D721Med (cell line): ENCODE data around the gene SIL1.

Experiments
- DNase-seq: peaks from one replicate; pipeline ENCODE4 v3.0.0; 2011; ENCODE audit warnings: low spot score; ENCODE audit not compliant: insufficient read length
- FAIRE-seq: peaks from 2 replicates; lab custom pipeline; 2011; peaks lifted over from hg19 to GRCh38; lab: Jason Lieb, UNC
- TF ChIP-seq, protein P1 (sequence below): IDR thresholded peaks from 2 replicates; pipeline ENCODE4 v1.5.1; 2012; ENCODE audit warnings: mild to moderate bottlenecking, control low read depth; ENCODE audit not compliant: insufficient read depth; ENCODE audit errors: missing control alignments

The SIL1 gene

DNA sequence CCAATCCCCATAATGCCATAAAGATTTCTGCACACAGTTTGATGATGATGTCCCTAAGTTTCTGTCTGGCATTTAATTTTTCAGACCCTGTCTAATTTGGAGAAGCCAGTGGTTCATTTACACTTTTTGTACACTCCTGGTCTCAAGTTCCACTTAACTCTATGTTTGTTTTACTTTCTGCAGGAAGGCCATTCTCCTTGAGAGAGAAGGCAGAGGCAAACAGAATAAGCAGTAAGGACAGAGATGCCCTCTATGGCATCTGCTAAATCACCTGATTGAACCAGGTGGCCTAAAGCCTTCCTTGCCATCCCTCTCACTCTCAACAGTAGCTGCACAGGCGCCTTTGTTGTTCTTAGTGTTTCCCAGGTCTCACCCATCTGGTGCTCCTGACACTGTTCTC is 236.9 kb downstream of the SIL1 start:
- FAIRE-seq (no peak), DNase-seq (no peak)
- TF ChIP-seq, protein P1, sequence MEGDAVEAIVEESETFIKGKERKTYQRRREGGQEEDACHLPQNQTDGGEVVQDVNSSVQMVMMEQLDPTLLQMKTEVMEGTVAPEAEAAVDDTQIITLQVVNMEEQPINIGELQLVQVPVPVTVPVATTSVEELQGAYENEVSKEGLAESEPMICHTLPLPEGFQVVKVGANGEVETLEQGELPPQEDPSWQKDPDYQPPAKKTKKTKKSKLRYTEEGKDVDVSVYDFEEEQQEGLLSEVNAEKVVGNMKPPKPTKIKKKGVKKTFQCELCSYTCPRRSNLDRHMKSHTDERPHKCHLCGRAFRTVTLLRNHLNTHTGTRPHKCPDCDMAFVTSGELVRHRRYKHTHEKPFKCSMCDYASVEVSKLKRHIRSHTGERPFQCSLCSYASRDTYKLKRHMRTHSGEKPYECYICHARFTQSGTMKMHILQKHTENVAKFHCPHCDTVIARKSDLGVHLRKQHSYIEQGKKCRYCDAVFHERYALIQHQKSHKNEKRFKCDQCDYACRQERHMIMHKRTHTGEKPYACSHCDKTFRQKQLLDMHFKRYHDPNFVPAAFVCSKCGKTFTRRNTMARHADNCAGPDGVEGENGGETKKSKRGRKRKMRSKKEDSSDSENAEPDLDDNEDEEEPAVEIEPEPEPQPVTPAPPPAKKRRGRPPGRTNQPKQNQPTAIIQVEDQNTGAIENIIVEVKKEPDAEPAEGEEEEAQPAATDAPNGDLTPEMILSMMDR, result no peak

DNA sequence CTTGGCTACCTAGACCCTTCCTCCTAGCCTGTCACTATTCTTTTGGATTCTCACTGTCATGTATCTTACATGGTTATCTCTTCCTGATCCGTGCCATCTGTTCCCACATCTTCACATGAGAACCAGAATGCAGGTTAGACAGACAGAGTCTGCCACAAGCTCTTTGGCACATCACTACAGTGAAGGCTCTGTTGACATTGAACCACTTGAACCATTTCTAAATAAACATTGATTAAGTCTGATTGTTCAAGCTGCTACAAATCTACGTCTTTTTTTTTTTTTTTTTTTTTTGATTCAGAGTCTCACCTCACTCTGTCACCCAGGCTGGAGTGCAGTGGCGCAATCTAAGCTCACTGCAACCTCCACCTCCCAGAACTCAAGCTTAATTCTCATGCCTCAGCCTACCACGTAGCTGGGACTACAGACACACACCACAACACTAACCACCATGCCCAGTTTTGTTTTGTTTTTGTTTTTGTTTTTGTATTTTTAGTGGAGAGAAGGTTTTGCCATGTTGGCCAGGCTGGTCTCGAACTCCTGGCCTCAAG is 237.9 kb downstream of the SIL1 start:
- FAIRE-seq (peak; percentile 75), DNase-seq (no peak)
- TF ChIP-seq, protein P1, result no peak

- no peak for FAIRE-seq
- TF ChIP-seq, protein P1, result no peak
- DNase-seq, result no peak
Observed at GRCh38 chr5:138956801-138957200, 241.4 kb downstream of the SIL1 start.

DNA sequence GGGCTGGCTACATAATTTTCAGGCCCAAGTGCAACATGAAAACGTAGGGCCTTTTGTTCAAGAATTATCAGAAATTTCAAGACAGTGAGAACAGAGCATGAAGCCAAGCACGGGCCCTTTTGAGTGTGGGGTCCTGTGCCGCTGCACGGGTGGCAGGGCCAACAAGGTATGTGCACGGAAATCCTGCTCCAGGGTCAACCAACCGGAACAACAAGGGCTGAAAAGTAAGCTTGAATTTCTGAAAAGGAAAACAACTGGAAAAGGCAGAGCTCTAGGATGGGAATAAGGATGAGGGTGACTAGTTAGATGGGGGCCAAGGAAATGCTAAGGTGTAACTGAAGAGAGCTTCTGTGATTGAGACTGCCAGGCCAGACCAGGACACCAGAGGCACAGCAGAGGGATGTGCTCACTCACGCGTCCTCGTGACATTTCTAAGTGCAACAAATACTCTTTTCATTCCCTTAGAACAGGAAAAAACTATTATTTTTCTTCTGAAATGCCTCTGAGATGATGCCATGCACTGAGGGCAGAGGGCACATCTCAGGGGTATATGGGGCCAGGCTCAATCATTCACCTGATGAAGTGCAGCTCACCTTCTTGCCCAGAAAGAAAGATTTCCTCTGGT is 242.4 kb downstream of the SIL1 start:
- TF ChIP-seq, protein P1, result no peak
- FAIRE-seq (no peak), DNase-seq (no peak)

DNA sequence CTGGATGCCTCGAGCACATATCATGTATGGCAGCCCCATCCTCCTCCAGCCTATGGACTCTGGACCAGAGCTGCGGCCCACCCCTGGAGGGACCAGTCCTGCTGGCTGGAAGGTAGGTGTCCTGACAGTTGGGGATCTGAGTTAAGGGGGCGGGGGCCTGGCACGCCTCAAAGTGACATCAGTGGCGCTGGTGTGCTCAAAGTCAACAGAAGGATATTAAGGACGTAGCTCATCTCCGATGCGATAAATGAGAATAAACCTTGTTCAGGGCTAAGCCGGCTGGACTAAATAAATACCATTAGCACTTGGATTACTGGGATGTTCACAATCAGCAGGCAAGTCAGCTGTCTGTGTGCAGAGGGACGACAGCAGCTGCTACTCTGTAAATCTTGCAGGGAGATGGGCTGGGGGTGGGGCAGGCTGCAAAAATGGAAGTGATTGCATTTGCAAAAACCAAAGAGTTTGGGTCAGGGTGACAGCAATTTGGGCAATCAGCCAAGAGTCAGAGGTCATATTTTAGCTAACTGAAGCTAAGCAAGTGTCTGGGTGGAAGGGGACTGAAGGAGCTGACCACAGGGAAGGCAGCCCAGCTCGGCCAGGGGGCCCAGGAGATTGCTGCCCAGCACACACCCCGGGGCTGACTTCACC is 243.0 kb downstream of the SIL1 start:
- peak; percentile 97 for FAIRE-seq
- peak; percentile 76 for DNase-seq
- TF ChIP-seq, protein P1, result peak; percentile 0

DNA sequence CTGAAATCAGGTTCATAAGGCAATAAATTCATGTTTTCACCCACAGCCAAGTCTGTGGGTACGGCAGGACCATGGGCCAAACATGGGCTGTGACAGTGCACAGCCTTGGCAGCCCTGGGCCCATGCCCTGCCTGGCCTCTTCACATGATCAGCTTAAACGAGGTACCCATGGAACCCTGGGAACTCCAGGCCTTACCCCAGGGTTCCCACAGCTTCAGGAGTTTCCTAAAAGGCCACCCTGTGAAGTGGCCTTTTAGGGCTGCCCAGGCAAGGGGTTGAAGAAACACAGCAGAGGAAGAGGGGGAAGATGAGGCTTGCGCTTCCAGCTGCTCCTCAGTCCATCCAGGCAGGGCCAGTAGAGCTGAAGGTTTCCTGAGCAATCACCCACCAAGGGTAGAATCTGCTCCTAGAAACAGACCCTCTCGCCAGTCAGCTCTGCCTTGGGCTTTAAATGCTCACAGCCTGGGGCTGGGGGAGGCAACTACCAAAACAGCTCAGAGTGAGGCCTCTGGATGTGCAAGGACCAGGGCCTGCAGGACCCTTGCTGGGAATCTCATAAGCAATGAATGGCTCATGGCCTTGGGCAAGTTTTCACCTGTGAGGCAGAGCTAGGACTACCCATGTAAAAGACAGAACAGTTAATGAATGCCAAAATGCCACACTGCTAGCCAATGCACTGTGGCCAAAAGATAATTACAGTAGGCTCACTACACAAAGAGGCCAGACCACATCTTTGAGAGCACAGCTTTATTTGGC is 243.7 kb downstream of the SIL1 start:
- TF ChIP-seq, protein P1, result no peak
- DNase-seq (no peak), FAIRE-seq (no peak)
